Coronary artery (tissue), 2 donors: ENCODE measurements around the gene RGS9.

Experiments
- DNase-seq: peaks from one replicate; pipeline ENCODE4 v3.0.0-alpha.2; 2017; ENCODE audit warnings: low spot score
- H3K27ac ChIP-seq, 2 donors: fragments of 200-600 bp; sonication (generic); one replicate each; pipeline ENCODE4 v1.5.1; 2016 to 2019
- H3K4me3 ChIP-seq: fragments of 200-600 bp; sonication (generic); 2 replicates; pipeline ENCODE4 v1.5.1; 2016; ENCODE audit warnings: mild to moderate bottlenecking, moderate library complexity
- CTCF ChIP-seq: fragments of 200-600 bp; sonication (generic); IDR thresholded peaks from one replicate; pipeline ENCODE4 v1.5.1; 2019; ENCODE audit warnings: antibody characterized with exemption

Gene RGS9

GRCh38 chr17:65227637-65228036 lies 90.5 kb downstream of the RGS9 start:
- TF ChIP-seq CTCF = no peak
- no peak for DNase-seq
- no peak overlapping the region for H3K4me3 ChIP-seq

GRCh38 chr17:65228287-65228686 lies 91.1 kb downstream of the RGS9 start:
- H3K4me3 ChIP-seq = peak overlapping the region; percentile 21
- DNase-seq = no peak
- no peak for TF ChIP-seq CTCF
- H3K27ac ChIP-seq = no peak overlapping the region

More at GRCh38 chr17:65227637-65228036, 90.5 kb downstream of the RGS9 start:
- no peak overlapping the region for H3K27ac ChIP-seq

- H3K27ac ChIP-seq = no peak overlapping the region
- H3K4me3 ChIP-seq = peak overlapping the region; percentile 21
- DNase-seq = no peak
- no peak for TF ChIP-seq CTCF
Measured at GRCh38 chr17:65228734-65229620, 91.8 kb downstream of the RGS9 start.

- H3K4me3 ChIP-seq = no peak overlapping the region
- no peak for DNase-seq
- no peak overlapping the region for H3K27ac ChIP-seq
- no peak for TF ChIP-seq CTCF
Measured at GRCh38 chr17:65229621-65229995, 92.4 kb downstream of the RGS9 start.

- no peak for DNase-seq
- Histone ChIP-seq H3K27ac (no peak overlapping the region), H3K4me3 (no peak overlapping the region)
- no peak for TF ChIP-seq CTCF
Measured at GRCh38 chr17:65230040-65230439, 92.9 kb downstream of the RGS9 start.

GRCh38 chr17:65231086-65231485 lies 93.9 kb downstream of the RGS9 start:
- TF ChIP-seq CTCF = no peak

More at GRCh38 chr17:65231086-65231485, 93.9 kb downstream of the RGS9 start:
- Histone ChIP-seq H3K27ac (no peak overlapping the region), H3K4me3 (no peak overlapping the region)
- no peak for DNase-seq
